Brain microvascular endothelial cell (primary cell): ENCODE measurements around the gene IBSP.

Source experiments
- DNase-seq: peaks from one replicate; pipeline ENCODE4 v3.0.0-alpha.2; 2020
- H3K27ac ChIP-seq: fragments of 250-450 bp; sonication (Bioruptor Pico); 2 replicates; pipeline ENCODE4 v1.5.1; 2020; ENCODE audit warnings: mild to moderate bottlenecking, moderate library complexity
- H3K27me3 ChIP-seq: fragments of 250-450 bp; sonication (Bioruptor Pico); replicated peaks from 2 replicates; pipeline ENCODE4 v1.5.1; 2020; ENCODE audit warnings: mild to moderate bottlenecking
- H3K36me3 ChIP-seq: fragments of 250-450 bp; sonication (Bioruptor Pico); replicated peaks from 2 replicates; pipeline ENCODE4 v1.5.1; 2020; ENCODE audit warnings: mild to moderate bottlenecking
- H3K4me3 ChIP-seq: 2 replicates; pipeline ENCODE4 v1.5.1; 2011; ENCODE audit warnings: low read depth, mild to moderate bottlenecking, control low read depth, low read length, moderate library complexity
- in situ Hi-C: cut with HindIII; loops from 2 replicates; pipeline ENCODE4 v1.10.0; 2017; ENCODE audit warnings: low sequenced_read_pairs, low pct_ligation_motif_present
- TF ChIP-seq, protein P1 (sequence below): IDR thresholded peaks from 2 replicates; pipeline ENCODE4 v1.5.1; 2011; ENCODE audit warnings: low read depth, mild to moderate bottlenecking, moderate library complexity, low read length, control low read depth, inconsistent platforms; ENCODE audit errors: missing control alignments

Gene IBSP

GRCh38 chr4:87806520-87806919 lies 7.2 kb downstream of the IBSP start:
- TF ChIP-seq, protein P1, sequence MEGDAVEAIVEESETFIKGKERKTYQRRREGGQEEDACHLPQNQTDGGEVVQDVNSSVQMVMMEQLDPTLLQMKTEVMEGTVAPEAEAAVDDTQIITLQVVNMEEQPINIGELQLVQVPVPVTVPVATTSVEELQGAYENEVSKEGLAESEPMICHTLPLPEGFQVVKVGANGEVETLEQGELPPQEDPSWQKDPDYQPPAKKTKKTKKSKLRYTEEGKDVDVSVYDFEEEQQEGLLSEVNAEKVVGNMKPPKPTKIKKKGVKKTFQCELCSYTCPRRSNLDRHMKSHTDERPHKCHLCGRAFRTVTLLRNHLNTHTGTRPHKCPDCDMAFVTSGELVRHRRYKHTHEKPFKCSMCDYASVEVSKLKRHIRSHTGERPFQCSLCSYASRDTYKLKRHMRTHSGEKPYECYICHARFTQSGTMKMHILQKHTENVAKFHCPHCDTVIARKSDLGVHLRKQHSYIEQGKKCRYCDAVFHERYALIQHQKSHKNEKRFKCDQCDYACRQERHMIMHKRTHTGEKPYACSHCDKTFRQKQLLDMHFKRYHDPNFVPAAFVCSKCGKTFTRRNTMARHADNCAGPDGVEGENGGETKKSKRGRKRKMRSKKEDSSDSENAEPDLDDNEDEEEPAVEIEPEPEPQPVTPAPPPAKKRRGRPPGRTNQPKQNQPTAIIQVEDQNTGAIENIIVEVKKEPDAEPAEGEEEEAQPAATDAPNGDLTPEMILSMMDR: no peak
- no peak overlapping the region for H3K4me3 ChIP-seq
- no peaks in the 10 kb centered on the region for H3K36me3 ChIP-seq
- no peaks in the 10 kb centered on the region for H3K27me3 ChIP-seq
- peak overlapping the region; percentile 64 for H3K27ac ChIP-seq
- peak; percentile 60 for DNase-seq
- in situ Hi-C loops: no loop called here

- no peaks in the 10 kb centered on the region for H3K27me3 ChIP-seq
- H3K27ac ChIP-seq: no peak overlapping the region
- no peak for DNase-seq
- TF ChIP-seq, protein P1: no peak
- no peaks in the 10 kb centered on the region for H3K36me3 ChIP-seq
- in situ Hi-C loops: no loop called here
- no peak overlapping the region for H3K4me3 ChIP-seq
Measured at GRCh38 chr4:87807402-87807801, 8.0 kb downstream of the IBSP start.

DNA sequence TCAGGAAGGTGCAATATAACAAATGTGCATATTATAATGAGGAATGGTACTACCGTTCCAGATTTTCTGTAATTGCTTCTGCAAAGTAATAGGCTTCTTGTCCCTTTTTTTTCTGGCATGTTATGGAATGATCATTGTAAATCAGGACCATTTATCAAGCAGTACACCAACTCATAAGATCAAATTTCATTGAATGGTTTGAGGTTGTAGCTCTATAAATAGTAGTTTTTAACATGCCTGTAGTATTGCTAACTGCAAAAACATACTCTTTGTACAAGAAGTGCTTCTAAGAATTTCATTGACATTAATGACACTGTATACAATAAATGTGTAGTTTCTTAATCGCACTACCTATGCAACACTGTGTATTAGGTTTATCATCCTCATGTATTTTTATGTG lies 12.6 kb downstream of the IBSP start:
- H3K36me3 ChIP-seq: no peaks in the 10 kb centered on the region
- no peak overlapping the region for H3K4me3 ChIP-seq
- no peaks in the 10 kb centered on the region for H3K27me3 ChIP-seq
- in situ Hi-C loops: no loop called here
- TF ChIP-seq, protein P1: no peak
- H3K27ac ChIP-seq: no peak overlapping the region
- no peak for DNase-seq

DNA sequence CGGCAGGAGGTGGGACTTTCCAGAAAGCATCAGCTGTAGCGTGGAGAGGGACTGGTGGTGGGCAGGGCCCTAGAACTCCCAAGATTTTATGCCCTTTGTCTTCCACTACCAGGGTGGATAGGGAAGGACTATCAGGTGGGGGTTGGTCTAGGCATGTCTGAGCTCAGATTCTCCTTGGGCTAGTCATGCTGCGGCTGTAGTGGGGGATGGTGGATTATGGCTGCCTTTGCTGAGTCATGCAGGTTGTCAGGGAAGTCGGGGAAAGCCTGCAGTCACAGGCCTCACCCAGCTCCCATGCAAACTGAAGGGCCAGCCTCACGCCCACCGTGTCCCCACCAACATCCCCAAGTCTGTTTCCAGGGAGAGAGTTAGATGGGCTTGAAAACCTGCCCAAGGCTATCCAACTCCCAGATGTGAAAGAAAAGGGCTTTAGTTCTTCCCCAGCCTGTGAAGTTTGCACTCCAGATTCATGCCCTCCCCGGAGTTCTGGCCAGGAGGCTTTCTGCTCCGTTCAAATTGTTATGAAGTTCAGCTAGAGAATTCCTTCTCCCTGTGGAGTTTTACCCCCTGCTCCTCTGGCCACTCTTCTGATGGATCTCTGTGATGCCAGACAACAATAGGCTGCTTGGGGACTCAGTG lies 20.0 kb downstream of the IBSP start:
- no peaks in the 10 kb centered on the region for H3K36me3 ChIP-seq
- H3K27ac ChIP-seq: peak overlapping the region; percentile 74
- H3K4me3 ChIP-seq: no peak overlapping the region
- TF ChIP-seq, protein P1: no peak
- DNase-seq: peak; percentile 94
- in situ Hi-C loops: no loop called here
- H3K27me3 ChIP-seq: no peaks in the 10 kb centered on the region

- DNase-seq: no peak
Measured at GRCh38 chr4:87823200-87823599, 23.8 kb downstream of the IBSP start.

More at GRCh38 chr4:87823200-87823599, 23.8 kb downstream of the IBSP start:
- Histone ChIP-seq H3K36me3 (no peaks in the 10 kb centered on the region), H3K27ac (no peak overlapping the region), H3K4me3 (no peak overlapping the region), H3K27me3 (no peaks in the 10 kb centered on the region)
- TF ChIP-seq, protein P1: no peak
- in situ Hi-C loops: no loop called here
